ENCODE data around the gene CX3CR1. TPM values are rescaled to one million over a fixed set of nuclear protein-coding genes. Genes with fewer than 3 reads are reported as not detected.
A peak's percentile ranks its signal among the peaks of the same experiment; 100 is the strongest.

CX3CR1 gene
- total RNA-seq, 1 donor from 2014 or later: not detected

GRCh38 chr3:39291903-39292329, 12.1 kb upstream of the CX3CR1 start:
- H3K4me3 ChIP-seq (ENCODE audit: low read depth, low read length): no peak overlapping the region
- DNase-seq (ENCODE audit: low read depth): no peak
- TF ChIP-seq, protein P1, sequence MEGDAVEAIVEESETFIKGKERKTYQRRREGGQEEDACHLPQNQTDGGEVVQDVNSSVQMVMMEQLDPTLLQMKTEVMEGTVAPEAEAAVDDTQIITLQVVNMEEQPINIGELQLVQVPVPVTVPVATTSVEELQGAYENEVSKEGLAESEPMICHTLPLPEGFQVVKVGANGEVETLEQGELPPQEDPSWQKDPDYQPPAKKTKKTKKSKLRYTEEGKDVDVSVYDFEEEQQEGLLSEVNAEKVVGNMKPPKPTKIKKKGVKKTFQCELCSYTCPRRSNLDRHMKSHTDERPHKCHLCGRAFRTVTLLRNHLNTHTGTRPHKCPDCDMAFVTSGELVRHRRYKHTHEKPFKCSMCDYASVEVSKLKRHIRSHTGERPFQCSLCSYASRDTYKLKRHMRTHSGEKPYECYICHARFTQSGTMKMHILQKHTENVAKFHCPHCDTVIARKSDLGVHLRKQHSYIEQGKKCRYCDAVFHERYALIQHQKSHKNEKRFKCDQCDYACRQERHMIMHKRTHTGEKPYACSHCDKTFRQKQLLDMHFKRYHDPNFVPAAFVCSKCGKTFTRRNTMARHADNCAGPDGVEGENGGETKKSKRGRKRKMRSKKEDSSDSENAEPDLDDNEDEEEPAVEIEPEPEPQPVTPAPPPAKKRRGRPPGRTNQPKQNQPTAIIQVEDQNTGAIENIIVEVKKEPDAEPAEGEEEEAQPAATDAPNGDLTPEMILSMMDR (conservative IDR thresholded peaks at IDR 0.05; ENCODE audit: low read depth, low read length): peak; percentile 95

DNA sequence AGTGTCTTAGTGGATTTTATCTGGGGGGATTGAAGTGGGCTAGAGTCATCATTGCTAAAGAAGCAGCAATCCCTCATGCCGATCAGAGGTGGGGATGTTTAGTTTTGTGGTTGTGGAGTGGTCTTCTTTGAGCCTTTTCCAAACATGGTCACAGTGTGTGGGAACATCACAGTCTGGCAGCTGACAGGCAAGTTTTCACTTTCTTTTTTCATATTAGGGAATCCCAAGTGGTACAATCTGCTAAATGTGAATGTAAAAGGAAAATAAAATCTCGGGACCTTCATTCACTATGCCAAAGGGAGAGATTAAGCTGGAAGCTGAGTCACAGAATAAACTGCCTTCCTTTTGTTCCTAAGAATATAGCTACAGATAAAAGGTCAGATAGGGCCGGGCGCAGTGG, 10.4 kb upstream of the CX3CR1 start:
- TF ChIP-seq, protein P1 (conservative IDR thresholded peaks at IDR 0.05; ENCODE audit: low read depth, low read length): no peak
- DNase-seq (ENCODE audit: low read depth): no peak
- no peak overlapping the region for H3K4me3 ChIP-seq (ENCODE audit: low read depth, low read length)

- TF ChIP-seq, protein P1 (conservative IDR thresholded peaks at IDR 0.05; ENCODE audit: low read depth, low read length): no peak
- H3K4me3 ChIP-seq (ENCODE audit: low read depth, low read length): no peak overlapping the region
- DNase-seq (ENCODE audit: low read depth): no peak
These were observed 9.3 kb upstream of the CX3CR1 start for GRCh38 chr3:39289107-39289506.

DNA sequence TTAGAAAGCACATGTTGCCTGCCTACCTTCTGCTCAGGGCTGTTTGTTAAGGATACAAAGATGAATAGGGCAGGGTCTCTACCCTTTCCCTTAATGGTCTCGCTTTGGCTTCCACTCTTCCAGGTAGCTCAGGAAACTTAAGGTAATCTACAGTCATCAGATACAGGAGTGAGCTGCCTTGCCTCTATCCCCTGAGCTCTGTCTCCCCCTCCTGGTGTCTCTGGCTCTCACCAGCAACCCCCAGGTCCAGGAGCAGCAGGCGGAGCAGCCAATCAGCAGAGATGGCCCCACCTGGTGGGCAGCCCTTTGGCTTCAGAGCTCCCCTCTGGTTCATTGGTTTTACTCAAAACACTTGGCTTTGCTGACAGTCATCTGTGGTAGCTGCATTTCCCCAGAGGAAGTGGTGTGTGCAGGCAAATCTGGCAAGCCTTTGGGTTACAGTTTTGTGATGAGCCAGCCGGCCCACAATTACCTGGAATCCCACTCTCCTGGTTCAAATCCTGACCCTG, 8.5 kb upstream of the CX3CR1 start:
- peak; percentile 42 for DNase-seq (ENCODE audit: low read depth)
- TF ChIP-seq, protein P1 (conservative IDR thresholded peaks at IDR 0.05; ENCODE audit: low read depth, low read length): peak; percentile 99
- no peak overlapping the region for H3K4me3 ChIP-seq (ENCODE audit: low read depth, low read length)

DNA sequence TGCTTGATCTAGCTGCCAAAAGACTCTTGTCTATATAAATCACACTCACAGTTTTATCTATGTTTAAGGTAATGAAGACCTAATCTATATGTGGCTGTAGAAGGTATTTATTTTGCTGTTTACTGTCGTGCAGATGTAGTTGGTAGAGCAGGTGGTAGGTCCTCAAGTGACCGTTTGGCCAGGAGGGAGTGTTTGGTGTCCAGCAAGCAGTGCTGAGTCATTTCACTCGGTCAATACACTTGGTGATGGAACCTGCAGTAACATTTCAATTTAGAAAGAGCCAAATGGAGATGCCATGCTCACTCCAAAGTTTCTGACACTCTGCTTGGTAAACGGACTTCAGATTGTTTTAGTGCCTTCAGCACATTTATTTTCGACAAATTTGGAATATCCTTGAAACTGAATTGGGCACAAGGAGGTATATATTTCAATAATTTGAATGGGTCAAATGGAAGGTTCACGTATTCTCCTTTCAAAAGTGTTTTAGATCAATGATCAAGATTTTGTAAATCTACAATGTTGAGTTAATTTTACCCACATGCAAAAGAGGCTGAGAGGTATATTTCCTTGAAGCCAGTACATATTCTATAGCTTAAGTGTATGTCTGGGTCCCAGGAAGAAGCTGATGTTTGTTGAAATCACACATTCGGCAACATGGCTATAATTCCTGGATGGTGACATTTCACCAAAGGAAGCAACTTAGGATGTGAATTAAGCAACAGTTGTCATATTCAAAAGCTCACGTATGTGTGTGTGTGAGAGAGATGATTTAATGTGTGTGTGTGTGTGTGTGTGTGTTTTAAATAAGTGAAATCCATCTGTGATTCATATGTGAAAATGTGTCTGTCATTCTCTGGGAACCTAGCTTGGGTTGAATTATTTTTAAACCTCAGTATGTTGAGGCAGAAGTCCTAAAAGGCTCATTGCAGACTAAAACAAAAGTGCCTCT, 7.7 kb upstream of the CX3CR1 start:
- TF ChIP-seq, protein P1 (conservative IDR thresholded peaks at IDR 0.05; ENCODE audit: low read depth, low read length): no peak
- H3K4me3 ChIP-seq (ENCODE audit: low read depth, low read length): no peak overlapping the region
- no peak for DNase-seq (ENCODE audit: low read depth)

DNA sequence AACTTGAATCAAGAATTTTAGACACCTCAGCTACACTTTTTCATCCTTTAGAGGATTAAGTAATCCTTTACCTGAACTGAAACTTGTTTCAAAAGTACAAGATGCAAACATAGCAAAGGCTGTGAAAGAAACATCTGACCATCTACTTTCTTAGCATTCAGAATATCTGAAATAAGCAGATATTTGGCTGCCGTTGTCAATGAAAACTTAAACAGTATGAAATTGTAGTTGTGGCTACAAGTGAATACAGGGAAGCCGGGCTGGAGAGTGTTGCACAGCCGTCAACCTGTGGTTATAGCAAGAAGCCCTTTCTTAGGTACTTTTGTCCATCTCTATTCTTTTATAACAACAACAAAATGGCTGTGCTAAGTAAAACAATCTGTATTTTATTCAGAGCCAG, 6.9 kb upstream of the CX3CR1 start:
- TF ChIP-seq, protein P1 (conservative IDR thresholded peaks at IDR 0.05; ENCODE audit: low read depth, low read length): no peak
- H3K4me3 ChIP-seq (ENCODE audit: low read depth, low read length): no peak overlapping the region
- no peak for DNase-seq (ENCODE audit: low read depth)
